AML-193 (cell line): Measurements from ENCODE around the gene ZDHHC11B.
"Not testable (repeated sequence)": the region's sequence is repeated elsewhere in the genome, so short reads cannot be mapped to it uniquely, and the experiment has no call there.

Experiments used
- DNase-seq, 2 experiments: peaks; one replicate each; lab custom pipeline; 2025; lab: John Stamatoyannopoulos, UW

Gene ZDHHC11B, protein sequence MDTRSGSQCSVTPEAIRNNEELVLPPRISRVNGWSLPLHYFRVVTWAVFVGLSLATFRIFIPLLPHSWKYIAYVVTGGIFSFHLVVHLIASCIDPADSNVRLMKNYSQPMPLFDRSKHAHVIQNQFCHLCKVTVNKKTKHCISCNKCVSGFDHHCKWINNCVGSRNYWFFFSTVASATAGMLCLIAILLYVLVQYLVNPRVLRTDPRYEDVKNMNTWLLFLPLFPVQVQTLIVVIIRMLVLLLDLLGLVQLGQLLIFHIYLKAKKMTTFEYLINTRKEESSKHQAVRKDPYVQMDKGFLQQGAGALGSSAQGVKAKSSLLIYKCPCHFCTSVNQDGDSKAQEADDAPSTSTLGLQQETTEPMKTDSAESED

GRCh38 chr5:784428-785177, at the start of gene ZDHHC11B:
ZDHHC11B (minus strand) TSS chr5:784729; CDS start chr5:766919, 17,810 bp downstream.
- DNase-seq: not testable (repeated sequence)

- DNase-seq: not testable (repeated sequence)
These were observed 49.5 kb upstream of the ZDHHC11B start for GRCh38 chr5:834013-834412.

- not testable (repeated sequence) for DNase-seq
These were observed 43.7 kb upstream of the ZDHHC11B start for GRCh38 chr5:828194-828593.

GRCh38 chr5:825544-825943, 41.0 kb upstream of the ZDHHC11B start:
- not testable (repeated sequence) for DNase-seq

- DNase-seq: no peak
These were observed 37.0 kb upstream of the ZDHHC11B start for GRCh38 chr5:821504-821903.

DNA sequence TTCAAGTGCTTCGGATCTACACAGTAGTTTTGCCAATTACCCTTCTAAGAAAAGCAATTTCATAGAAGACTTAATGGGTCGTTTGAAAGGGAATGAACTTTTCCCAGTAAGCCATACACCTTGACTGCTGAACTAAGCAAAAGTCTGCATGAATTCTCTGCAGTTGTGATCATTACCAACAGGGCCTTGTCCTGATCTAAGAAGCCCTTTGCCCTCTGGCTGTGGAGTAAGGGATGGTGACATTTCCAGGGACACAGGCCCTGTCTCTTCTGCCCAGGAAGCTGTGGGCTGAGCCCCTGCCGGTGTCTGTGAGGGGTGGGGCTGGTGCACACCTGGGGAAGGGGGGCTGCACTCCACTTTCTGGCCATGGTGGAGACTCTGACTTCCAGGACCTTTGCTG, 35.7 kb upstream of the ZDHHC11B start:
- DNase-seq: no peak

DNA sequence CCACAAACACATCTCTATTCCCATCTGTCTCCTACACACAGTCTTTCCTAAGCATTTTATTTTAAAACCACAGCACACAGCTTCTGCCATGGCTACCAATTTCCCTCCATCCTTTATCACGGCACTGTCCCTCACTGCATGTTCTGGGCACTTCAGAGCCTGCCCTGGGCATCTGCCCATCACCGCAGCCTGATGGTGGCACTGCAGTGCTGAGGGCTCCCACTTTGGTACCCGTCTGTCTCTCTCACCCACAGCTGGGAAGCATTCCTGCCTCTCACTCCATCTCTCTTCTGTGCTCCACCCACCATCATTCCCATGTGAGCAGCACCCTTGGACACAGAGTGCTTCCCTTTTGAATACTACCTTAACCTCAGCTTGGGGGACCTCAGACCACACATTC, 34.5 kb upstream of the ZDHHC11B start:
- DNase-seq: no peak

- DNase-seq: no peak
These were observed 31.6 kb upstream of the ZDHHC11B start for GRCh38 chr5:816176-816575.

- no peak for DNase-seq
These were observed 30.9 kb upstream of the ZDHHC11B start for GRCh38 chr5:815449-815848.

DNA sequence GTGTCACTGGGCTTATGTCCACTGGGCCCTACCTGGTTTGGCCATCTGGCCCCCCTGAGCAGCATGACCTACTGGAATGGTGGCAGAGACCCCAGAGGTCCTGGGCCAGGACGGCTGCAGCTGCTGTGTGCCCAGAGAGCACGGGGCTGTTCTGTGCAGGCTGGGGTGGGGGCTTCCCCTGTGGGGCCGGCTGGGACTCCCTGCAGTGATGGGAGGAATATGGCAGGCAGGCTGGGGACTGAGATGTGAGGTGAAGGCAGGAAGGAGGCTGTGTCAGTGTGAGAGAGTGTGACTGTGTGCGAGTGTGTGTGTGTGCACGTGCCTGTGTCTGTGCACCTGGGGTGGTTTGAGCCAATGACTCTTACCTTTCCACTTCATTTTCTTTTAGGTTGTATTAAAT, 29.0 kb upstream of the ZDHHC11B start:
- not testable (repeated sequence) for DNase-seq

GRCh38 chr5:811384-811783, 26.9 kb upstream of the ZDHHC11B start:
- DNase-seq: not testable (repeated sequence)

DNA sequence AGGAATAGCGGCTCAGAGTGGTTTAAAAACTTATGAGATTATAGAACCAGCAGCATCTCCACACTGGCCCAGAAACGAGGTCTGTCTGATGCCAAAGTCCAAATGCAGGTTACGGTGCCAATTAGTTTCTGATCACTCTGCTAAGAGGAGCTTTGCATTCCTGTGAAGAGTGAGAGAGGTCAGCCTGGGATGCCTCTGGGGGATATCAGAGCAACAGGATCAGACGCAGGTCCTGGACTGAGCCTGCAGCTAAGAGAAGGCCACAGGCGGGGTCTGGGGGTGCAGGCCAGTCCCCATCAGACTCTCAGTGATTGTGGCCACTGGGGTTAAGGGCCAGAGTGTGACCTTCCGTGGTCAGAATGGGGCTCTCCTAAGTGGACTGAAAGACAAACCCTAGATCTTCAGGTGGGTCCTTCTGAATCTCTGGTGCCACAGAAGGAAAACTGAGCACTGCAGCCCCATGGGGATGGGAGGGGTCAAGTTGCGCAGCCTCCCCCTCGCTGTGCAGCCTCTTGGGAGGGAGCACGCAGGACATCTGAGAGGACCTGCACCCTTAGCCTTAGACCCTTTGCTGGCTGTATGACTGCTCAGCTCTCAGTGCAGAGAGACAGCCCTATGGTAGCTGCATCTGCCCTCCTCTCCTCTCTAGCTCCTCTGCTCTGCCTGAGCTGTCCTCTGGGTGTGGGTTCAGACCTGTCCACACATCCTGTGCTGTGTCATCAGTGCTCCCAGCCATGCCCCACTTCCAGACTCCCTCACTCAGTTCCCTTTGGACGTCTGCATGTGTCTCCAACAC, 23.4 kb upstream of the ZDHHC11B start:
- DNase-seq: not testable (repeated sequence)

DNA sequence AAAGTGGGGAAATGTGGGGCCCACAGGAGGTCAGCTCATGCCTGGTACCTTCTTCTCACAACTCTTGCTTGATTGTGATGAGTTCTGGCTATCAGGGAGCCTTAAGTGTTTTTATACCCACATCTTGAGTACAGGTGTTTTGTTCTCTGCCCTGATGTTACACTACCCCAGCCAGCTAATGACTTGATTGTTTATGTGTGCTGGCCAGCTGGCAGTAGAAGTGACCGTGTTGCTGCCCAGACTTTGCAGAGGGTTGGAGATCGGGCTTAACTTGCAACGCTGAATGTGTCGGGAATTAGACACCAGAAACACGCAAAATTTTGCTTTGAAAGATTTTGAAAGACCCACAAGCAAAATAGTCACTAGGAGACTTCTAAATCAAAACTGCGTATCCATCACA, 16.9 kb upstream of the ZDHHC11B start:
- DNase-seq: no peak

DNA sequence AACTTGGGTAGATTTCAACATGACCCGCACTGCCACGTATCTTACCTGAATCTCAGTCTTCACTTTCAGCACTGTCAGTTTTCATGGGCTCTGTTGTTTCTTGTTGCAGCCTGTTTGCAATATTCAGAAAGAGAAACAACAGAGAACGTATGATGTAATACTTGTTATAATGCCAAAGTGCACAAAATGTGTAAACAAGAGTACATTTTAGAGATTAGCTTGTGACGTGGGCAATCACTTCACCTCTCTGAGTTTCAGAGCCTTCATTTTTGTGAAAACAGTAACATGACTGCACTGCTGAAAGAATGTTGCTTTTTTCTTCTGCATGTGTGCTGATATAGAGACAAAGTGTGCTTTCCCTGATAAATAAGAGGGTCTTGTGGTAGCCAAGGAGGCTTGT, 16.5 kb upstream of the ZDHHC11B start:
- not testable (repeated sequence) for DNase-seq

GRCh38 chr5:798505-799138, 14.1 kb upstream of the ZDHHC11B start:
- not testable (repeated sequence) for DNase-seq

DNA sequence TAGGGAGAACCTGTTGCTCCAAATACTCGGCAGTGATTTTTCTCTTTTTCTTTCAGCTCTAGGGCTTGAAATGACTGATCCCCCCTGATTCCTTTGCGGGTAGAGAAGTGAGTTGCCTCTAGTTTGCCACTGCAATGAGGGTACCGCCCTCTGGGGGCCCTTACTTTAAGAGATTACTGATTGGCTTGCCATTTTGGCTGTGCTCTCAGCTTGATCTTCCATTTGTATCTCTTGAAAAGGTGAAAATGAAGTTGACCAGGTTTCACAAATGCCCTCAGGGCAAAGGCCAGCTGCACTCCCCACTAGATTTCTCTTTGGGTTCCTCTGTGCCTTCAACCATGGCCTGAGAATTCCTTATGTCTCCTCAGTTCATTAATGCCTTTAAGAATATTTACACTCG, 13.5 kb upstream of the ZDHHC11B start:
- not testable (repeated sequence) for DNase-seq

- not testable (repeated sequence) for DNase-seq
These were observed 11.3 kb upstream of the ZDHHC11B start for GRCh38 chr5:795873-796272.

- not testable (repeated sequence) for DNase-seq
These were observed 10.4 kb upstream of the ZDHHC11B start for GRCh38 chr5:794948-795347.

DNA sequence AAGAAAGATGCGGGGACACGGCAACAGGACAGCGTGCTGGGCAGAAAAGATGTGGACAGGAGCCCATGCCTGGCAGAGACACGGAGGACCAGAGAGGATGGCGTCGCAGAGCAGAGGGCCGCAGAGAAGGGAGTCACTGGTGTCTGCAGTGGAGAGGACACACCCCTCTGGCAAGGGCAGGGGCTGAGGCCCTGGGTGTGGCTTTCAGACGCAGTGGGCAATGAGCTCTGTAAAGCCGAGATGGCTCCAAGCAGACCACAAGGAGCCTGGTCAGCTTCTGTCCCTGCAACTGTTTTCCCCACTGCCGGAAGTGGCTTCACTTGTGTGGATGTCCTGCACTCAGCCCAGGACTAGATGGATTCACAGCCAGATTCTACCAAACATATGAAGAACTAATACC, 4.2 kb upstream of the ZDHHC11B start:
- not testable (repeated sequence) for DNase-seq

- DNase-seq: not testable (repeated sequence)
These were observed 3.3 kb upstream of the ZDHHC11B start for GRCh38 chr5:787857-788233.

GRCh38 chr5:787224-787856, 2.8 kb upstream of the ZDHHC11B start:
- not testable (repeated sequence) for DNase-seq
